H1 (cell line): ENCODE measurements around the gene RGS3. TPM values are rescaled to one million over a fixed set of nuclear protein-coding genes. Genes with fewer than 3 reads are reported as not detected.

Source experiments
- CHD7 ChIP-seq: fragments of 300-600 bp; sonication (generic); IDR thresholded peaks from 2 replicates; pipeline ENCODE4 v1.7.1; 2012; ENCODE audit warnings: low read length, moderate library complexity, mild to moderate bottlenecking, inconsistent platforms; ENCODE audit not compliant: insufficient replicate concordance
- E2F6 ChIP-seq: IDR thresholded peaks from 2 replicates; pipeline ENCODE4 v1.6.1; 2012; ENCODE audit warnings: inconsistent platforms
- ZNF274 ChIP-seq: IDR thresholded peaks from 2 replicates; pipeline ENCODE4 v1.7.0; 2012; ENCODE audit warnings: low read length, borderline replicate concordance; ENCODE audit errors: extremely low read depth
- polyA plus RNA-seq, 7 experiments: library from polyadenylated mRNA; depleted of rRNA in 3 of 7; stranded (reverse) in 5 of 7; unstranded in 2 of 7; fragments of >200 nt in 5 of 7; fragments of 200-250 nt in 2 of 7; gene quantifications; 1 replicate in 5 of 7; 2 replicates in 1 of 7; 4 replicates in 1 of 7; pipeline versions ENCODE4 v1.2.1 to v1.2.3, GENCODE V29; 2011 to 2013; ENCODE audit warnings: missing spikeins in 2 of 7, mixed read lengths in 2 of 7
- total RNA-seq: library from RNA; stranded (reverse); fragmentation: NEBNext Ultra II Directional; extraction: Animal tissue kit (Norgen Biotek cat#: 25700); gene quantifications from 2 replicates; pipeline ENCODE4 v1.2.1, GENCODE V29; 2021

Gene RGS3
- total and polyA plus RNA-seq, 2 of the 8 experiments (the other 6 are each of a cell fraction or from before 2014, with no cell fraction given), result 12.6 to 18.2 TPM

- TF ChIP-seq CHD7 (no peak), ZNF274 (no peak), E2F6 (no peak)
Observed at GRCh38 chr9:113515862-113516261, 52.3 kb downstream of the RGS3 start (continued).
